Bladder microvascular endothelial cell (primary cell): ENCODE data around the gene RSPH9. TPM values are rescaled to one million over a fixed set of nuclear protein-coding genes. Genes with fewer than 3 reads are reported as not detected.

ENCODE experiments used
- total RNA-seq: library from RNA; depleted of rRNA; stranded (reverse); fragments of >200 nt; gene quantifications from 2 replicates; pipeline ENCODE4 v1.2.3, GENCODE V29; 2014

RSPH9 gene
- total RNA-seq, result 0.06 and 0.16 TPM in 2 replicates

GRCh38 chr6:43644940-43645612 is at the start of gene RSPH9:
RSPH9 (plus strand) TSS chr6:43645036; CDS start chr6:43645099, 63 bp downstream.

GRCh38 chr6:43629104-43629504 is 15.7 kb upstream of the RSPH9 start, which contains the start of gene GTPBP2:
GTPBP2 (minus strand) TSS chr6:43629264; CDS start chr6:43629162, 102 bp downstream.

GRCh38 chr6:43635387-43636307 is 9.2 kb upstream of the RSPH9 start, which contains the start of gene MAD2L1BP:
MAD2L1BP (plus strand) TSS chr6:43635840; CDS start chr6:43635876, 36 bp downstream.

GRCh38 chr6:43687437-43688347 is 42.9 kb downstream of the RSPH9 start, which contains the start of gene MRPS18A:
MRPS18A (minus strand) TSS chr6:43687791; CDS start chr6:43687779, 12 bp downstream.

Other genes with a start within 250 kb of the RSPH9 start
- gene ABCC10, start 217.5 kb upstream of the RSPH9 start, total RNA-seq, result 12.8 and 30.3 TPM in 2 replicates
- gene DLK2, start 189.5 kb upstream of the RSPH9 start, total RNA-seq, result 0.16 and 1.1 TPM in 2 replicates
- gene TJAP1, start 167.5 kb upstream of the RSPH9 start, total RNA-seq, result 6.8 and 13.7 TPM in 2 replicates
- gene LRRC73, start 134.7 kb upstream of the RSPH9 start, total RNA-seq, result under 0.01 and 0.06 TPM in 2 replicates
- 86.9 and 201 TPM in 2 replicates for gene YIPF3, start 128.1 kb upstream of the RSPH9 start, total RNA-seq
- 24.6 and 36.4 TPM in 2 replicates for gene POLR1C, start 127.9 kb upstream of the RSPH9 start, total RNA-seq
- 15.2 and 39.9 TPM in 2 replicates for gene XPO5, start 69.0 kb upstream of the RSPH9 start, total RNA-seq
- 16.7 and 26.6 TPM in 2 replicates for gene POLH, start 68.9 kb upstream of the RSPH9 start, total RNA-seq
- 34.5 and 68.4 TPM in 2 replicates for gene GTPBP2, start 15.8 kb upstream of the RSPH9 start, total RNA-seq
- gene MAD2L1BP, start 9.2 kb upstream of the RSPH9 start, total RNA-seq, result 18.6 and 21.4 TPM in 2 replicates
- gene MRPS18A, start 42.8 kb downstream of the RSPH9 start, total RNA-seq, result 37.8 and 39.2 TPM in 2 replicates
- gene VEGFA, start 125.2 kb downstream of the RSPH9 start, total RNA-seq, result 2.6 and 12.5 TPM in 2 replicates